ENCODE measurements around the gene PALLD. TPM values are rescaled to one million over a fixed set of nuclear protein-coding genes. Genes with fewer than 3 reads are reported as not detected.

The PALLD gene
- total and polyA plus RNA-seq, 2 of the 8 experiments (the other 6 are each of a cell fraction or from before 2014, with no cell fraction given) = 10.5 to 25.0 TPM

- no peak overlapping the region for H3K14ac ChIP-seq (ENCODE audit: insufficient read length)
- no peak for DNase-seq (ENCODE audit: low read depth in 1 of 2, low spot score in 2 of 2)
- WGBS, 2 experiments (ENCODE audit: extremely low coverage in 1 of 2, insufficient coverage in 1 of 2, insufficient read length in 1 of 2, insufficient replicate concordance in 2 of 2, low coverage in 1 of 2, low lambda C conversion rate in 2 of 2, missing lambda C conversion rate in 1 of 2) = 96% methylated on average over 10 of the region's 10 CpGs; no CpG with 5 or more reads in 1 of the 2 experiments
- no peaks in the 10 kb centered on the region for H3K79me1 ChIP-seq (ENCODE audit: low read depth, low read length)
- no peaks in the 10 kb centered on the region for H3K9me3 ChIP-seq (ENCODE audit: insufficient read depth in 2 of 2, low read depth in 1 of 2, low read length in 1 of 2)
- H2BK12ac ChIP-seq (ENCODE audit: low read depth, low read length) = no peak overlapping the region; the same call in 1 of the 2 replicates
- H3K4me2 ChIP-seq (ENCODE audit: insufficient read depth in 1 of 2, low read depth in 2 of 2, low read length in 2 of 2) = no peak overlapping the region
- no peak overlapping the region for H3K4me3 ChIP-seq (ENCODE audit: extremely low read depth in 1 of 4, insufficient read depth in 2 of 4, low read depth in 3 of 4, low read length in 4 of 4)
- H4K8ac ChIP-seq (ENCODE audit: extremely low read depth, insufficient read depth, low read length) = no peak overlapping the region
- H3K36me3 ChIP-seq (ENCODE audit: control insufficient read depth in 2 of 4, insufficient read depth in 4 of 4, low read length in 3 of 4) = no peaks in the 10 kb centered on the region
- H2AFZ ChIP-seq (ENCODE audit: low read length) = no peak overlapping the region
- H4K91ac ChIP-seq (replicated peaks; ENCODE audit: insufficient read length, low read length) = no peak overlapping the region
- no peak overlapping the region for H3K4ac ChIP-seq (replicated peaks; ENCODE audit: insufficient read length, low read depth, low read length)
- no peak overlapping the region for H2BK5ac ChIP-seq (ENCODE audit: low read depth, low read length)
- H2BK120ac ChIP-seq (replicated peaks; ENCODE audit: low read depth, low read length) = no peak overlapping the region
- no peaks in the 10 kb centered on the region for H3K4me1 ChIP-seq (replicated peaks in 1 of 4; ENCODE audit: control insufficient read depth in 3 of 4, insufficient read depth in 4 of 4, low read length in 3 of 4)
- no peaks in the 10 kb centered on the region for H3K79me2 ChIP-seq (ENCODE audit: control insufficient read depth in 1 of 2, insufficient read depth in 2 of 2, low read length in 2 of 2)
- H4K5ac ChIP-seq (ENCODE audit: insufficient read length, low read depth, low read length) = no peak overlapping the region
- H2BK20ac ChIP-seq (ENCODE audit: low read length) = no peak overlapping the region
- no peak overlapping the region for H3K27ac ChIP-seq (ENCODE audit: low read depth, low read length)
- H4K20me1 ChIP-seq (replicated peaks in 1 of 2; ENCODE audit: control insufficient read depth in 1 of 2, insufficient read depth in 2 of 2, low read length in 2 of 2) = no peaks in the 10 kb centered on the region
- CTCF ChIA-PET (ENCODE audit: partially characterized antibody) = no interaction called here
- TF ChIP-seq GTF2F1 (IDR thresholded peaks at IDR 0.05; ENCODE audit: borderline replicate concordance, low read depth, low read length) = no peak
- no peak for TF ChIP-seq BACH1 (IDR thresholded peaks at IDR 0.05; ENCODE audit: low read length)
- no peak for TF ChIP-seq SRF (IDR thresholded peaks at IDR 0.05; ENCODE audit: low read depth, low read length)
- no peak for TF ChIP-seq FOSL1 (IDR thresholded peaks at IDR 0.05; ENCODE audit: insufficient read depth, low read depth, low read length)
- TF ChIP-seq RAD21 (IDR thresholded peaks at IDR 0.05 in 1 of 2, conservative IDR thresholded peaks at IDR 0.05 in 1 of 2; ENCODE audit: low read depth in 2 of 2, low read length in 2 of 2) = no peak
- no peak overlapping the region for H2BK15ac ChIP-seq (ENCODE audit: low read length)
- H3K9ac ChIP-seq (replicated peaks in 1 of 4; ENCODE audit: extremely low read depth in 1 of 4, low read depth in 3 of 4, low read length in 3 of 4) = no peak overlapping the region
- H3K27me3 ChIP-seq (replicated peaks in 1 of 4; ENCODE audit: control insufficient read depth in 3 of 4, extremely low read depth in 1 of 4, insufficient read depth in 3 of 4, low read length in 3 of 4) = no peaks in the 10 kb centered on the region
- no peak overlapping the region for H2AK5ac ChIP-seq (ENCODE audit: low read depth, low read length)
- POLR2A ChIA-PET (ENCODE audit: partially characterized antibody) = no interaction called here
- no peak overlapping the region for H3K56ac ChIP-seq (replicated peaks; ENCODE audit: insufficient read length, low read depth, low read length)
- H3K23ac ChIP-seq (ENCODE audit: insufficient read length) = no peak overlapping the region
- H3K18ac ChIP-seq (ENCODE audit: extremely low read depth, low read length) = no peak overlapping the region
- FAIRE-seq = no peak
- H3K23me2 ChIP-seq (ENCODE audit: low read depth, low read length) = no peaks in the 10 kb centered on the region; the same call in 1 of the 2 replicates
Measured at GRCh38 chr4:168759959-168760527, 263.2 kb downstream of the PALLD start.

All from H1 (cell line).